VCaP (cell line): ENCODE data around the gene ZBTB20.
"Not testable (repeated sequence)": the region's sequence is repeated elsewhere in the genome, so short reads cannot be mapped to it uniquely, and the experiment has no call there.

Source experiments
- H3K27ac ChIP-seq: fragments of 450-650 bp; 2 replicates; pipeline ENCODE4 v1.5.1; 2017
- TF ChIP-seq, protein P1 (sequence below): fragments of 450-650 bp; conservative IDR thresholded peaks from 2 replicates; pipeline ENCODE4 v1.5.1; 2017; ENCODE audit warnings: mild to moderate bottlenecking, moderate library complexity

The ZBTB20 gene

DNA sequence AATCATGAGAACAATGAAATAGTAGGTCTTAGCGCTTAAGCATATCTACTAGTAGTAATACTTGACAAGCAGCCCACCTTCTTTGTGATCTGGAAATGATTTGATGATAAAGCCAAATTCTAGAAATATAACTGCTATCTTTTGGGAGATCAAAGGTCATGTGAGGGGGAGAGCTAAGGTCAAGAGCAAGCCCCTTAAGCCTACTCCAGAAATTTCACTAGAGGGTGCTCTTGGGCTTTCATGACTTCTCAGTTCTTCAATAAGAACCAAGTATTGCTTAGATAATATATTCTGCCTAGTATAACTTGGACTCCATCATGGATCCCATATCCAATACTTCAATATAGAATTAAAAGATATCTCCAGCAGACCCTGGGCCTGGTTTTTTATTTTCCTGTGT, 319.6 kb downstream of the ZBTB20 start:
- TF ChIP-seq, protein P1, sequence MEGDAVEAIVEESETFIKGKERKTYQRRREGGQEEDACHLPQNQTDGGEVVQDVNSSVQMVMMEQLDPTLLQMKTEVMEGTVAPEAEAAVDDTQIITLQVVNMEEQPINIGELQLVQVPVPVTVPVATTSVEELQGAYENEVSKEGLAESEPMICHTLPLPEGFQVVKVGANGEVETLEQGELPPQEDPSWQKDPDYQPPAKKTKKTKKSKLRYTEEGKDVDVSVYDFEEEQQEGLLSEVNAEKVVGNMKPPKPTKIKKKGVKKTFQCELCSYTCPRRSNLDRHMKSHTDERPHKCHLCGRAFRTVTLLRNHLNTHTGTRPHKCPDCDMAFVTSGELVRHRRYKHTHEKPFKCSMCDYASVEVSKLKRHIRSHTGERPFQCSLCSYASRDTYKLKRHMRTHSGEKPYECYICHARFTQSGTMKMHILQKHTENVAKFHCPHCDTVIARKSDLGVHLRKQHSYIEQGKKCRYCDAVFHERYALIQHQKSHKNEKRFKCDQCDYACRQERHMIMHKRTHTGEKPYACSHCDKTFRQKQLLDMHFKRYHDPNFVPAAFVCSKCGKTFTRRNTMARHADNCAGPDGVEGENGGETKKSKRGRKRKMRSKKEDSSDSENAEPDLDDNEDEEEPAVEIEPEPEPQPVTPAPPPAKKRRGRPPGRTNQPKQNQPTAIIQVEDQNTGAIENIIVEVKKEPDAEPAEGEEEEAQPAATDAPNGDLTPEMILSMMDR, result peak; percentile 83
- no peak overlapping the region for H3K27ac ChIP-seq

DNA sequence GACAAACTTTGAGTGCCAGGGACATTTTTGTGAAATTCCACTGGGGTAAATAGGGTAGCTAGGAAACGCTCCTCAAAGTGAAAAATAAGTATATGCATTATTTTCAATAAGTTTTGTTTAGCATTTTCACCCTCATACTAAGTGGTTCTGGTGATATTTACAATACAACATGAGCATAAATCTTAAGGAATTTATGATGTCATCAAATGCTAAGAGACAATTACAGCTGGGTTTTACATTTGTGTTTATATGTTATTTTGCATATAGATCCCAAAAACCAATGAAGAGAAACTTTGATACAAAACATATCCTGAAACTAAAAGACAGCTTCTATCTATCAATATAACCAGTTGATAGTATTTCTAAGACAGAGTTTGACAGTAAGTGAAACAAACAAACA, 323.1 kb downstream of the ZBTB20 start:
- TF ChIP-seq, protein P1, result no peak

DNA sequence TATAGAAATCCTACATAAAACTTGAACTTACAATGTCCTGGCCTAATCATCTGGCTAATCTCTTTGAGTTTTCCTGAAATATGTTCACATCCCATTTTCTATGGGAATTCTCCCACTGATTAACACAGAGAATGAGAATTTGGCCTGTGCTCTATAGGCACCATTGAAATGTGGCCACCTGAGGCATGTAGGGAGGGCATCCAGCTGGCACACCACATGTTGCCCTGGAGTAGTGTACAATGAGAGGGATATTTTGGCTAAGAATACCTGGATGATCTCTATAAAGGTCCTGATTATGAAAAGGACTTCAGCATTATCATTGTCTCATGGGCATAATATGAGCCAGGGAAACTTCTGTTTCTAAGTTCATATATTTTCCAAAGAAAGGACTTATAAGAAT, 324.0 kb downstream of the ZBTB20 start:
- H3K27ac ChIP-seq, result no peak overlapping the region
- TF ChIP-seq, protein P1, result no peak

More for the DNA sequence above, 323.1 kb downstream of the ZBTB20 start:
- no peak overlapping the region for H3K27ac ChIP-seq

DNA sequence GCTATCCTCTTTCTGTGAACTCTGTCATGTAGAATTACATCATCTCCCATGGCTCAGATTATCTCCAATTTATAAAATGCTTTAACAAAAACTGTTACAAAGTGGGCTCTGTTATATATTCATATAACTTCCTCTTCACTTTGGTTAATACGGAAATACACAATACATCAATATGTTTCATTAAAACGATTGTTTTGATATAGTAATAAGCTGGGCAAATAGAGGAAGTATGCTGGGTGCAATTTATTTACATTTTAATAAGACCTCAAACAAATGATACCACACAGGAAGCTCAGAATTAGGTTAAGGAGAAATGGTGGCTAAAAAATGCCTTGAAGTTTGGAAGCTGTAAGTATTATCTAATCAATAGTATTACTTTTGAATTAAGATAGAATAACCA, 331.0 kb downstream of the ZBTB20 start:
- TF ChIP-seq, protein P1, result no peak
- H3K27ac ChIP-seq, result peak overlapping the region; percentile 1; the same call in 1 of the 2 replicates

DNA sequence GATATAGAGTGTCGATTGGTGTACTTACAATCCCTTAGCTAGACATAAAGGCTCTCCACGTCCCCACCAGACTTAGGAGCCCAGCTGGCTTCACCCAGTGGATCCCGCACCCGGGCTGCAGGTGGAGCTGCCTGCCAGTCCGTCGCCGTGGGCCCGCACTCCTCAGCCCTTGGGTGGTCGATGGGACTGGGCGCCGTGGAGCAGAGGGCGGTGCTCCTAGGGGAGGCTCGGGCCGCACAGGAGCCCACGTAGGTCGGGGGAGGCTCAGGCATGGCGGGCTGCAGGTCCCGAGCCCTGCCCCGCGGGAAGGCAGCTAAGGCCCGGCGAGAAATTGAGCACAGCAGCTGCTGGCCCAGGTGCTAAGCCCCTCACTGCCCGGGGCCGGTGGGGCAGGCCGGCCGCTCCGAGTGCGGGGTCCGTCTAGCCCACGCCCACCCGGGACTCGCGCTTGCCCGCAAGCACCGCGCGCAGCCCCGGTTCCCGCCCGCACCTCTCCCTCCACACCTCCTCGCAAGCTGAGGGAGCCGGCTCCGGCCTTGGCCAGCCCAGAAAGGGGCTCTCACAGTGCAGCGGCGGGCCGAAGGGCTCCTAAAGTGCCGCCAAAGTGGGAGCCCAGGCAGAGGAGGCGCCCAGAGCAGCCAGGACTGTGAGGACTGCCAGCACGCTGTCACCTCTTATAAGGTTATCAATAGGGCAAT, 334.4 kb downstream of the ZBTB20 start:
- H3K27ac ChIP-seq, result not testable (repeated sequence)

DNA sequence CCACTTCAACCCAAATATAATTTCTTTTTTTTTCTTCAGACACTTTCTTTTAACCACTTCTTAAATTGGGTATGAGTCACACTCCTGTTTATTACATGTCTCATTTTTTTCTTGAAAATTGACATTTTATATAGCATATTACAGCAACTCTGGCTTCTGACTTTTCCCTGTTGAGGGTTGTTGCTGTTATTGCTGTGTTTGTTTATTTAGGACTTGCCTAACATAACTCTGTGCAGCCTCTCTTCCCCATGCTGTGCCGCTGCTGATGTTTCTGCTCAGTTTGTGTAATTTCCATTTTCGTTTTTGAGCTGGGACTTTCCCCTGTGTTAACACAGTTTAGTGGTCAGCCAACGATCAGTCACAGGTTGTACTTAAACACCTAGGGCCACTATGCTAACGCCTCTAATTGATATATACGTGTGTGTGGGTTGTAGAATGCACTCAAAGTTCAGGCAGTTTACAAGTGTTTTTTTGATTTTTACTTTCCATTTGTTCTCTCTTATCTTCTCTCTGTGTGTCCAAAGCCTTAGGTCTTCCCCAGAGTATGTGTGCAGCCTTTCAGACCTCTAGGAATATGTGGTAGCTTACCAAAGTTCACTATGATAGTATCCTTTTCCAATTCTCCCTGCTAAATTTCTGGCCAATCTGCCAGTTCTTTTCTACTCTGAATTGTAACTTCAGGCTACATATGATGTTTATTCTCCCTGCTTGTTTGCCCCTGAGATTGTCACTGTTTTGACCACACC, 337.2 kb downstream of the ZBTB20 start:
- TF ChIP-seq, protein P1, result no peak
- H3K27ac ChIP-seq, result no peak overlapping the region

DNA sequence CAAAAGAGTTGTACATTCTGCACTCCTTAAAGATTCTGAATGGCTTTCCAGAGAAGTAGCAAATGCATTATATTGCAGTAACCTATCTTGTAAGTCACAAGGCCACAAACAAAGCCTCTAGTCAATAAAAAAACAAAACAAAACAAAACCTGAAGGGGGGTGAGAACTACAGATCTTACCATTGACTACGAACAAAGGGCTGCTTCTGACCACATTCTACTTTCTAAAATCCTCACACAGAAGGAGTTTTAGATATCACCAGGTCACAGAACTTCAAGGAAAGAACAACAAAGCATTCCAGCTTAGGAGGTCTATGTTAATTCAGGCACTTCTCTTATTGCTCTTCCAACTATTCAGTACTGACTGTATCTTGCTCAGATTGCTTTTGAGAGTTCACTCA, 343.0 kb downstream of the ZBTB20 start:
- H3K27ac ChIP-seq, result no peak overlapping the region
- TF ChIP-seq, protein P1, result no peak
